Subcutaneous abdominal adipose tissue (tissue), 5 donors: ENCODE measurements around the gene TBC1D3G.
"Not testable (repeated sequence)": the region's sequence is repeated elsewhere in the genome, so short reads cannot be mapped to it uniquely, and the experiment has no call there.

ENCODE experiments used
- H3K27ac ChIP-seq: one replicate; pipeline ENCODE4 v1.7.0; 2013; ENCODE audit warnings: low read depth, mild to moderate bottlenecking, inconsistent platforms, low read length, moderate library complexity
- H3K27me3 ChIP-seq, 5 donors: one replicate each; pipeline ENCODE4 v1.7.0; 2013; ENCODE audit warnings: low read length in 5 of 5, inconsistent platforms in 1 of 5; ENCODE audit not compliant: control insufficient read depth in 5 of 5, insufficient read depth in 4 of 5
- H3K36me3 ChIP-seq, 5 donors: one replicate each; pipeline ENCODE4 v1.7.0; 2013; ENCODE audit warnings: low read length in 5 of 5; ENCODE audit not compliant: control insufficient read depth in 5 of 5, insufficient read depth in 5 of 5
- H3K4me1 ChIP-seq, 5 donors: one replicate each; pipeline ENCODE4 v1.7.0; 2013; ENCODE audit warnings: low read length in 5 of 5, mild to moderate bottlenecking in 3 of 5, moderate library complexity in 1 of 5; ENCODE audit not compliant: control insufficient read depth in 5 of 5, insufficient read depth in 5 of 5
- H3K4me3 ChIP-seq, 5 donors: one replicate each; pipeline ENCODE4 v1.7.0; 2013; ENCODE audit warnings: low read length in 5 of 5, low read depth in 1 of 5
- H3K9ac ChIP-seq, 5 donors: one replicate each; pipeline ENCODE4 v1.7.0; 2013; ENCODE audit warnings: low read length in 5 of 5, mild to moderate bottlenecking in 4 of 5, moderate library complexity in 3 of 5
- H3K9me3 ChIP-seq, 5 donors: one replicate each; pipeline ENCODE4 v1.7.0; 2013; ENCODE audit warnings: low read length in 5 of 5; ENCODE audit not compliant: control insufficient read depth in 5 of 5
- donor health status: healthy.
- donor health status: healthy.
- donor health status: healthy.
- donor health status: healthy.
- donor health status: healthy.

The TBC1D3G gene

DNA sequence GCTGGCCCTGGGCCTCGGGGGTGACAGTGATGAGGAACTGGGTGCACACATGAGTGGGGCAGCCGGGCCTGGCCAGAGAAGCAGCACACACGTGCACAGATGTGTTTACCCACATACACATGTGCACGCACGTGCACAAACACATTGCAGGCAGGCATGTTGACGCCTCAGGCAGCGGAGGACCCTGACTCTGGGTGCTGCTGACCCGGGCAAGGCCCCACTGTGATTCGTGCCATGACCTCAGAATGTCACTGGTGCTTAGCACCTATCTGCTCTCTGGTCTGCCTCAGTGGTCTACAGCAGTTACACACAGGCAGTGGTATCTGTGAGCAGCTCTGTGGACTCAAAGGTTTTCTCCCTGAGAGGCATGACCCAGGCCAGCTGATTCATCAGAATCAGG, at the start of gene TBC1D3G:
Gene TBC1D3G (plus strand): TSS at position 301 of the 400 bp plus-strand sequence. CDS start 1,528 bp downstream, outside the sequence.
- H3K27me3 ChIP-seq, H3K9me3 ChIP-seq, H3K36me3 ChIP-seq, H3K27ac ChIP-seq, H3K4me3 ChIP-seq, H3K4me1 ChIP-seq, H3K9ac ChIP-seq: not testable (repeated sequence)

DNA sequence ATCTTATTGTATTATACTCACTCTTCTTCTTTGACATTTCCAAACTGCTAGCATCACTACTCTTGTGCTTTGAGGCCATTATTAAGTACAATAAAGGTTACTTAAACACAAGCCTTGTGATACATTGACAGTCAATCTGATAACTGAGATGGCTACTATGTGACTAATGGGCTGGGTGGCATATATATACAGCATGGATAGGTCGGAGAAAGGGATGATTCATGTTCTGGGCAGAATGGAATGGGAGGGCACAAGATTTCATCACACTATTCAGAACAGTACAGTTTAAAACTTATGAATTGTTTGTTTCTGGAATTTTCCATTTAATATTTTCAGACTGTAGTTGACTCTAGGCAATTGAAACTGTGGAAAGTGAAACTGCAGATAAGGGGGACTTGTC, 40.4 kb upstream of the TBC1D3G start:
- H3K36me3 ChIP-seq, H3K9ac ChIP-seq, H3K4me3 ChIP-seq, H3K27ac ChIP-seq, H3K4me1 ChIP-seq, H3K9me3 ChIP-seq, H3K27me3 ChIP-seq: not testable (repeated sequence)

DNA sequence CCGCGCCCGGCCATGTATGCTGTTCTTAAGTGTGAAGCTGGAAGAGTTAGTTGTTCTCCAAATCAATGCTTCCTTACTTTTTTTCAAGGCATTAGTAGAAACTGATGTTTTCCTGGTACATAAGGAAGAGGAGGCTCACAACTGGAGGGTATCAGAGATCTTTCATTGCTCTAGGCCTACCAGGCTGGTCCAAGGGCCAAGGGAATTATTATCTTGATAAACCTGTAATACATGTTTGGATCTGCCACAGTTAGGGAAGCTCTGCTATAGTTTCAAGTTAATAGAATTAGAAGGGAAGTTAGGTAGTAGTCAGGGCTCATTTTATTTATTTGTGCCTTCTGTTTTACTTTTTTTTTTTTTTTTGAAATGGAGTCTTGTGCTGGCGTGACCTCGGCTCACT, 39.5 kb upstream of the TBC1D3G start:
- H3K27ac ChIP-seq, H3K4me3 ChIP-seq, H3K9me3 ChIP-seq, H3K4me1 ChIP-seq, H3K27me3 ChIP-seq, H3K9ac ChIP-seq, H3K36me3 ChIP-seq: not testable (repeated sequence)

DNA sequence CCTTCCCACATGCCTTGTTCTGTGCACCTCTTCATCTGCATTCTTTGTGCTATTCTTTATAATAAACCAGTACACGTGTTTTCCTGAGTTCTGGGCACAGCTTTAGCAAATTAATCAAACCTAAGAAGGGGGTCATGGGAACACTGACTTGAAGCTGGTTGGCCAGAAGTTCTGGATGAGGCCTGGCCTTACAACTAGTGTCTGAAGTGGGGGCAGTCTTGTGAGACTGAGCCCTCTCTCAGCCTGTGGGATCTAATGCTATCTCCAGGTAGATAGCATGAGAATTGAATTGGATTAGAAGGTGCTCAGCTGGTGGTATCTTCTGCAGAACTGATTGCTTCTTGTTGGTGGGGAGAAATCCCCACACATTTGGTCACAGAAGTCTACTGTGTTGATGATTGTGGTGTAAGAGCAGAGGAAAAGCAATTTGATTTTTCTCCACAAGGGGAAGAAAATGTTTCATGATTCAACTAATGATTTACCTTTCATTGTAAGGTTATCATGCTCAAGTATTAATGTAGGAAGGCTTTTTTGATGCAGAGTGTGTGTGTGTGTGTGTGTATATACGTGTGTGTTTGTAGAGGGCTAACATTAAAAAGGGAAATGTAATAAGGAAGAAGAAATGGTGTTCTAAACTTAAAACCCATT, 33.6 kb upstream of the TBC1D3G start:
- H3K4me3 ChIP-seq, H3K9ac ChIP-seq, H3K27ac ChIP-seq, H3K36me3 ChIP-seq, H3K9me3 ChIP-seq, H3K4me1 ChIP-seq, H3K27me3 ChIP-seq: not testable (repeated sequence)

DNA sequence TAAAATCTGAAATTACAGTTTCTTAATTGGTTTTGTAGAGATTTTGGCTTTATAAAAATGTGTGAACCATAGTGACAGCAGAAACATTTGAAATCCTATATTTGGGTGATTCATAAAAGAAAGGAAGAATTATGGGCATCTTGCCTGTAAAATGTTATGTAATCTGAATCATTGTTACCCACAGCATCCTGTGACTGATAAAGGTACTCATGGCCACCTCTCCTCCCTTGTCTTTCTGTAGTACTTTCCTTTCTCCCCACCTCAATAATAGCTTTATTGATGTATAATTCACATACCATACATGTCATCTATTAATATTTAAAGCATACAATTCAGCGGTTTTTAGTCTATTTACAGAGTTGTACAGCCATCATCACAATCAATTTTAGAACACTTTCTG, 28.5 kb upstream of the TBC1D3G start:
- H3K27me3 ChIP-seq, H3K4me1 ChIP-seq, H3K9me3 ChIP-seq, H3K9ac ChIP-seq, H3K27ac ChIP-seq, H3K36me3 ChIP-seq, H3K4me3 ChIP-seq: not testable (repeated sequence)

DNA sequence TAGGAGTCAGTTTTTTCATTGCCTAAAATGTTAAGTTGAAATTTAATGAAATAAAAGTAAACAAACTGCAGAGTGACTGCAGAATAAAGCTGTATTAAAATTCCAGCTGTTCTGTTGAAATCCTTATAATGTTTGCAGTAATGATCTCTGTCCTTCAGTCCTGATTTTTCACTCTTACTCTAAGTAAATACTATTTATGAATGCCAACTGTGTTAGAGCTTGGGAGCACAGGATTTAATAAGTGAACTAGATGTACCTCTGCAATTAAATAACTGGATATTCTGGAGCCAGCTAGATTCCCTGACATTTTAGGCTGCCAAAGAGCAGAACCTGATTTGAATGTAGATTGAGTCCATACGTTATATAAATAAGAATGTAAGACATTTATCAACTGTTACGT, 7.9 kb upstream of the TBC1D3G start:
- not testable (repeated sequence) for H3K9ac ChIP-seq, H3K9me3 ChIP-seq, H3K4me3 ChIP-seq, H3K36me3 ChIP-seq, H3K27ac ChIP-seq, H3K27me3 ChIP-seq, H3K4me1 ChIP-seq

DNA sequence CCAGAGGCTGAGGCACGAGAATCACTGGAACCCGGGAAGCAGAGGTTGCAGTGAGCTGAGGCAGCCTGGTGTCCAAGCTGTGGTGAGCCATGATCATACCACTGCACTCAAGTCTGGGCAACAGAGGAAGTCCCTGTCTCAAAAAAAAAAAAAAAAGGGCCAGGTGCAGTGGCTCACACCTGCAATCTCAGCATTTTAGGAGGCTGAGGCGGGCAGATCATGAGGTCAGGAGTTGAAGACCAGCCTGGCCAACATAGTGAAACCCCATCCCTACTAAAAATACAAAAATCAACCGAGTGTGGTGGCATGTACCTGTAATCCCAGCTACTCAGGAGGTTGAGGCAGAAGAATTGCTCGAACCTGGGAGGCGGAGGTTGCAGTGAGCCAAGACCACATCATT, 38.8 kb downstream of the TBC1D3G start:
- H3K4me3 ChIP-seq, H3K9me3 ChIP-seq, H3K9ac ChIP-seq: not testable (repeated sequence)

DNA sequence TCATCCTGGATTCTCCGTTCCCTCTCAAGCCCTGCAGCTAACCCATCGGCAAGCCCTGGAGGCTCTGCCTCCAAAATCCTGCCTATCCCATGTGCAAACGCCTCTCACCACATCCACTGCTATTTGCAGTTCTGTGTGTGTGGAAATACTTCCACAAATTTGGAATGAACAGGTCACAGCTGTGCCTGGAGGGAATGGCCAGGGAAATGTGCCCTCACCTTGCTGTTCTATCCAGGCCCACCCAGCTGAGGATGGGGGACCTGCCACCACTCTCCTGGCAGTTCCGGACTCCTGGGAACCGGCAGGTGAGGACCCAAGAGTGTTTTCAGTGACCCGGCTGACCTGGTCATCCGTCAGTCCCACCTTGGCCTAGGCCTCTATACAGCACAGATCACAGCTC, 52.3 kb downstream of the TBC1D3G start:
- not testable (repeated sequence) for H3K9ac ChIP-seq, H3K36me3 ChIP-seq, H3K27ac ChIP-seq, H3K9me3 ChIP-seq, H3K27me3 ChIP-seq, H3K4me1 ChIP-seq, H3K4me3 ChIP-seq

More for the DNA sequence above, 38.8 kb downstream of the TBC1D3G start:
- not testable (repeated sequence) for H3K36me3 ChIP-seq, H3K4me1 ChIP-seq, H3K27me3 ChIP-seq, H3K27ac ChIP-seq
